ENCODE data around the gene SOWAHA.

DNA sequence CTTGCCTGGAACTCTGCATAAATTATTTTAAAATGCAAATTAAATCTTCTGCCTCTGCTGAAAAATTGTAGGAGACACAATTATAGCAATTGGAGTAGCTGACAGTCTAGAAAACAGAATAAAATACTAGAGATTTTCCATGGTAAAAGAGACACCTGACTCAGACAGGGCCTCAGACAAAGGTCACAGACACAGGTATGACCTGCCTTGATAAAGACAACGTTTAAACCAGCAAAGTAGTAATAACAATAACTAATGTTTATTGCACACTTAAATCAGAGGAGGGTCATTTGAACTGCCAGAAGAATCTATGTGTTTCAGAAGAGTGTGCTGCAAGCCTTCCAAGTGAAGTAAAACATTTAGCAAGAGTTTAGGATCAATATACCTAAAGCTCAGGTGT is 3.9 kb downstream of the SOWAHA start:
- TF ChIP-seq, protein P1, sequence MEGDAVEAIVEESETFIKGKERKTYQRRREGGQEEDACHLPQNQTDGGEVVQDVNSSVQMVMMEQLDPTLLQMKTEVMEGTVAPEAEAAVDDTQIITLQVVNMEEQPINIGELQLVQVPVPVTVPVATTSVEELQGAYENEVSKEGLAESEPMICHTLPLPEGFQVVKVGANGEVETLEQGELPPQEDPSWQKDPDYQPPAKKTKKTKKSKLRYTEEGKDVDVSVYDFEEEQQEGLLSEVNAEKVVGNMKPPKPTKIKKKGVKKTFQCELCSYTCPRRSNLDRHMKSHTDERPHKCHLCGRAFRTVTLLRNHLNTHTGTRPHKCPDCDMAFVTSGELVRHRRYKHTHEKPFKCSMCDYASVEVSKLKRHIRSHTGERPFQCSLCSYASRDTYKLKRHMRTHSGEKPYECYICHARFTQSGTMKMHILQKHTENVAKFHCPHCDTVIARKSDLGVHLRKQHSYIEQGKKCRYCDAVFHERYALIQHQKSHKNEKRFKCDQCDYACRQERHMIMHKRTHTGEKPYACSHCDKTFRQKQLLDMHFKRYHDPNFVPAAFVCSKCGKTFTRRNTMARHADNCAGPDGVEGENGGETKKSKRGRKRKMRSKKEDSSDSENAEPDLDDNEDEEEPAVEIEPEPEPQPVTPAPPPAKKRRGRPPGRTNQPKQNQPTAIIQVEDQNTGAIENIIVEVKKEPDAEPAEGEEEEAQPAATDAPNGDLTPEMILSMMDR (conservative IDR thresholded peaks at IDR 0.05; ENCODE audit: low read depth, low read length): no peak
- no peak for TF ChIP-seq EZH2 (IDR thresholded peaks at IDR 0.05; ENCODE audit: borderline replicate concordance, low read depth, low read length, poor library complexity, severe bottlenecking)

All from A673 (cell line).